IMR-90 (cell line): Measurements from ENCODE around the gene RAMP3. TPM values are rescaled to one million over a fixed set of nuclear protein-coding genes. Genes with fewer than 3 reads are reported as not detected.

Source experiments
- ATAC-seq: fragments of 200-7000 bp; cut with Tn5 transposase; 2 replicates; pipeline ENCODE4 v1.9.1; 2020; ENCODE audit warnings: low read depth, mild to moderate bottlenecking, moderate library complexity
- BruUV-seq: library from RNA; stranded (reverse); fragments of 400-500 nt; replicated peaks from 2 replicates; lab custom pipeline; 2021; lab: Mats Ljungman, UMichigan
- CTCF ChIA-PET: fragments of 300-600 bp; formaldehyde crosslinking; extraction: SDS; loops from one replicate; lab custom pipeline; 2021; ENCODE audit warnings: antibody characterized with exemption; lab: Yijun Ruan, JAX
- POLR2A ChIA-PET: fragments of 300-600 bp; sonication (Branson Sonifier 250); formaldehyde crosslinking; loops from one replicate; lab custom pipeline; 2022; ENCODE audit warnings: antibody characterized with exemption; ENCODE audit not compliant: unreplicated experiment; lab: Charles Lee
- DNase-seq: peaks from one replicate; pipeline ENCODE4 v3.0.0; 2013
- H2AFZ ChIP-seq: replicated peaks from 2 replicates; pipeline ENCODE3; 2013; ENCODE audit warnings: low read length, mild to moderate bottlenecking; ENCODE audit not compliant: poor library complexity
- H2AK5ac ChIP-seq: 2 replicates; pipeline ENCODE4 v1.6.1; 2013; ENCODE audit warnings: low read depth, low read length, inconsistent platforms
- H2AK9ac ChIP-seq: replicated peaks from 2 replicates; pipeline ENCODE3; 2013; ENCODE audit warnings: mild to moderate bottlenecking, low read depth, low read length, moderate library complexity; ENCODE audit not compliant: poor library complexity
- H2BK120ac ChIP-seq: 2 replicates; pipeline ENCODE4 v1.6.1; 2013; ENCODE audit warnings: low read depth, low read length, inconsistent platforms
- H2BK15ac ChIP-seq: 3 replicates; pipeline ENCODE4 v1.6.1; 2013; ENCODE audit warnings: low read depth, low read length, inconsistent platforms
- H2BK20ac ChIP-seq: 2 replicates; pipeline ENCODE4 v1.6.1; 2013; ENCODE audit warnings: low read depth, mild to moderate bottlenecking, inconsistent platforms, low read length, moderate library complexity
- H2BK5ac ChIP-seq: 2 replicates; pipeline ENCODE4 v1.6.1; 2013; ENCODE audit warnings: mild to moderate bottlenecking, low read depth, low read length, inconsistent platforms; ENCODE audit not compliant: poor library complexity, severe bottlenecking
- H3K14ac ChIP-seq: replicated peaks from 2 replicates; pipeline ENCODE4 v1.6.1; 2013; ENCODE audit warnings: low read depth, low read length, inconsistent platforms
- H3K18ac ChIP-seq: 2 replicates; pipeline ENCODE4 v1.6.1; 2013; ENCODE audit warnings: low read depth, low read length, control low read depth
- H3K23ac ChIP-seq: 2 replicates; pipeline ENCODE4 v1.6.1; 2013; ENCODE audit warnings: low read depth, low read length, inconsistent platforms
- H3K27ac ChIP-seq: 2 replicates; pipeline ENCODE4 v1.5.1; 2013; ENCODE audit warnings: mild to moderate bottlenecking, control low read depth, low read length; ENCODE audit not compliant: insufficient read depth
- H3K27me3 ChIP-seq: 2 replicates; pipeline ENCODE4 v1.6.1; 2013; ENCODE audit warnings: low read length; ENCODE audit not compliant: control insufficient read depth, insufficient read depth
- H3K36me3 ChIP-seq: 2 replicates; pipeline ENCODE4 v1.6.1; 2013; ENCODE audit warnings: low read length, mixed read lengths; ENCODE audit not compliant: control insufficient read depth, insufficient read depth
- H3K4ac ChIP-seq: 2 replicates; pipeline ENCODE4 v1.6.1; 2013; ENCODE audit warnings: low read depth, low read length, inconsistent platforms
- H3K4me1 ChIP-seq: 2 replicates; pipeline ENCODE4 v1.6.1; 2013; ENCODE audit warnings: low read length, mixed read lengths; ENCODE audit not compliant: control insufficient read depth, insufficient read depth
- H3K4me2 ChIP-seq: 2 replicates; pipeline ENCODE4 v1.6.1; 2013; ENCODE audit warnings: low read depth, mild to moderate bottlenecking, control low read depth, low read length, moderate library complexity
- H3K4me3 ChIP-seq: 2 replicates; pipeline ENCODE4 v1.5.1; 2013; ENCODE audit warnings: low read depth, mild to moderate bottlenecking, control low read depth, low read length, moderate library complexity; ENCODE audit not compliant: insufficient read depth
- H3K56ac ChIP-seq: 2 replicates; pipeline ENCODE4 v1.6.1; 2013; ENCODE audit warnings: low read length, inconsistent platforms; ENCODE audit not compliant: insufficient read depth; ENCODE audit errors: extremely low read depth
- H3K79me1 ChIP-seq, 2 experiments: 2 replicates each; pipeline ENCODE4 v1.6.1; 2013; ENCODE audit warnings: low read length in 2 of 2, inconsistent platforms in 1 of 2, low read depth in 1 of 2
- H3K9ac ChIP-seq: 2 replicates; pipeline ENCODE4 v1.6.1; 2013; ENCODE audit warnings: low read depth, low read length, control low read depth
- H3K9me1 ChIP-seq: 2 replicates; pipeline ENCODE4 v1.6.1; 2013; ENCODE audit warnings: low read length, inconsistent platforms; ENCODE audit not compliant: insufficient read depth
- H3K9me3 ChIP-seq: 2 replicates; pipeline ENCODE4 v1.6.1; 2013; ENCODE audit warnings: low read length; ENCODE audit not compliant: control insufficient read depth, insufficient read depth
- H4K20me1 ChIP-seq: 2 replicates; pipeline ENCODE4 v1.6.1; 2013; ENCODE audit warnings: low read length, inconsistent platforms; ENCODE audit not compliant: insufficient read depth
- H4K5ac ChIP-seq: 2 replicates; pipeline ENCODE4 v1.6.1; 2013; ENCODE audit warnings: mild to moderate bottlenecking, low read depth, low read length, control low read depth
- H4K8ac ChIP-seq, 2 experiments: 2 replicates each; pipeline ENCODE4 v1.6.1; 2013; ENCODE audit warnings: low read depth in 2 of 2, low read length in 2 of 2, control low read depth in 1 of 2, inconsistent platforms in 1 of 2
- H4K91ac ChIP-seq: 2 replicates; pipeline ENCODE4 v1.6.1; 2013; ENCODE audit warnings: low read depth, low read length, inconsistent platforms; ENCODE audit not compliant: insufficient read depth
- BHLHE40 ChIP-seq: fragments of 150-350 bp; IDR thresholded peaks from 2 replicates; pipeline ENCODE4 v1.6.1; 2016; ENCODE audit warnings: mild to moderate bottlenecking, low read depth, low read length
- CEBPB ChIP-seq: IDR thresholded peaks from 2 replicates; pipeline ENCODE4 v1.6.1; 2012; ENCODE audit warnings: low read depth, low read length, improper control_type of control experiment
- CHD1 ChIP-seq: IDR thresholded peaks from 2 replicates; pipeline ENCODE4 v1.6.1; 2012; ENCODE audit warnings: low read depth, low read length, improper control_type of control experiment
- RFX5 ChIP-seq: IDR thresholded peaks from 2 replicates; pipeline ENCODE4 v1.8.0; 2012; ENCODE audit warnings: low read depth, mild to moderate bottlenecking, low read length, moderate library complexity
- SMC3 ChIP-seq: fragments of 150-350 bp; IDR thresholded peaks from 2 replicates; pipeline ENCODE4 v1.6.1; 2016; ENCODE audit warnings: low read depth, mild to moderate bottlenecking, antibody characterized with exemption, low read length, moderate library complexity
- WGBS, 2 experiments: methylation state at CpG; one replicate each; pipeline versions ENCODE4 v1.1.5 to v1.1.7; 2013; ENCODE audit warnings: missing lambda C conversion rate in 2 of 2; ENCODE audit not compliant: insufficient read length in 1 of 2; ENCODE audit errors: extremely low coverage in 2 of 2; 5-methylcytosine and 5-hydroxymethylcytosine counted together
- dilution Hi-C: fragments of 300-500 bp; cut with HindIII; formaldehyde crosslinking; loops from one replicate; pipeline ENCODE4 v1.14.3; 2018; ENCODE audit warnings: low sequenced_read_pairs; ENCODE audit not compliant: unreplicated experiment
- in situ Hi-C: fragments of 300-500 bp; cut with MboI; formaldehyde crosslinking; loops from 3 replicates; pipeline ENCODE4 v1.14.3; 2019; ENCODE audit warnings: low sequenced_read_pairs, inconsistent platforms, mixed read lengths
- intact Hi-C: fragments of 100-400 bp; cut with micrococcal nuclease; formaldehyde crosslinking; loops from 2 replicates; pipeline ENCODE4 v1.10.0; 2022
- polyA plus RNA-seq, 3 experiments: library from polyadenylated mRNA; depleted of rRNA; stranded (reverse); fragments of >200 nt; gene quantifications; 2 replicates each; pipeline ENCODE4 v1.2.3, GENCODE V29; 2012; ENCODE audit warnings: low replicate concordance in 1 of 3
- total RNA-seq: library from RNA; depleted of rRNA; stranded (reverse); fragments of >200 nt; gene quantifications from 2 replicates; pipeline ENCODE4 v1.2.3, GENCODE V29; 2012

RAMP3 gene
- total and polyA plus RNA-seq, 2 of the 4 experiments (the other 2 are of a cell fraction): not detected

- TF ChIP-seq SMC3 (no peak), CHD1 (no peak), BHLHE40 (no peak), CEBPB (no peak), RFX5 (no peak)
- H3K56ac ChIP-seq: no peak overlapping the region
- H2BK15ac ChIP-seq: no peak overlapping the region
- H4K8ac ChIP-seq: no peak overlapping the region
- H4K20me1 ChIP-seq: no peaks in the 10 kb centered on the region
- no TSS peak for BruUV-seq
- no peaks in the 10 kb centered on the region for H3K9me1 ChIP-seq
- ChIA-PET POLR2A (no interaction called here), CTCF (interaction anchor here (1.0 kb wide), 1 partner anchor 9 kb away, joined by 3 read pairs; no protein-coding TSS in a partner anchor)
- dilution Hi-C loops (no loop called here), intact Hi-C loops (no loop called here), in situ Hi-C loops (no loop called here)
- peaks cover 56% of the 10 kb centered on the region for H3K27me3 ChIP-seq
- H2AFZ ChIP-seq: no peak overlapping the region
- H3K14ac ChIP-seq: no peak overlapping the region
- no peak overlapping the region for H2BK5ac ChIP-seq
- H3K4me3 ChIP-seq: no peak overlapping the region
- no peak overlapping the region for H2BK20ac ChIP-seq
- H2AK9ac ChIP-seq: no peak overlapping the region
- H2BK120ac ChIP-seq: no peak overlapping the region
- no peaks in the 10 kb centered on the region for H3K36me3 ChIP-seq
- no peak overlapping the region for H4K5ac ChIP-seq
- H3K9me3 ChIP-seq: no peaks in the 10 kb centered on the region
- H3K23ac ChIP-seq: no peak overlapping the region
- no peak for ATAC-seq
- no peak overlapping the region for H4K91ac ChIP-seq
- H3K4me1 ChIP-seq: no peaks in the 10 kb centered on the region
- H3K4ac ChIP-seq: no peak overlapping the region
- no peak overlapping the region for H3K27ac ChIP-seq
- H3K18ac ChIP-seq: no peak overlapping the region
- no CpG with 5 or more reads among the region's 7 CpGs for WGBS, 2 experiments
- H3K9ac ChIP-seq: no peak overlapping the region
- H2AK5ac ChIP-seq: no peak overlapping the region
- no peak overlapping the region for H3K4me2 ChIP-seq
- DNase-seq: no peak
- H3K79me1 ChIP-seq: no peaks in the 10 kb centered on the region
Measured at GRCh38 chr7:45145881-45146280, 11.7 kb upstream of the RAMP3 start.
